IPS-20b (cell line): ENCODE measurements around the gene SMAD7.

Experiments used
- H3K27ac ChIP-seq: one replicate; pipeline ENCODE4 v1.5.1; 2013; ENCODE audit warnings: low read length
- H3K27me3 ChIP-seq: 2 replicates; pipeline ENCODE4 v1.6.1; 2013; ENCODE audit warnings: mild to moderate bottlenecking, low read length, inconsistent platforms; ENCODE audit not compliant: insufficient read depth
- H3K36me3 ChIP-seq: 2 replicates; pipeline ENCODE4 v1.6.1; 2013; ENCODE audit warnings: low read depth, mild to moderate bottlenecking, inconsistent platforms, low read length, moderate library complexity; ENCODE audit not compliant: insufficient read depth
- H3K4me1 ChIP-seq: 2 replicates; pipeline ENCODE4 v1.6.1; 2013; ENCODE audit warnings: mild to moderate bottlenecking, control low read depth, inconsistent platforms, low read length, moderate library complexity; ENCODE audit not compliant: insufficient read depth
- H3K4me3 ChIP-seq: 2 replicates; pipeline ENCODE4 v1.5.1; 2013; ENCODE audit warnings: mild to moderate bottlenecking, low read length, inconsistent platforms
- H3K9ac ChIP-seq: 2 replicates; pipeline ENCODE4 v1.6.1; 2013; ENCODE audit warnings: low read depth, mild to moderate bottlenecking, inconsistent platforms, low read length, moderate library complexity
- H3K9me3 ChIP-seq: 2 replicates; pipeline ENCODE4 v1.6.1; 2013; ENCODE audit warnings: mild to moderate bottlenecking, low read depth, low read length, inconsistent platforms; ENCODE audit not compliant: insufficient read depth

Gene SMAD7

GRCh38 chr18:48947092-48947491 is 3.7 kb downstream of the SMAD7 start:
- Histone ChIP-seq H3K36me3 (peaks cover 49% of the 10 kb centered on the region), H3K4me3 (peak overlapping the region; percentile 86), H3K27ac (no peak overlapping the region), H3K9ac (no peak overlapping the region), H3K4me1 (peaks cover 37% of the 10 kb centered on the region), H3K9me3 (no peaks in the 10 kb centered on the region), H3K27me3 (peaks cover 43% of the 10 kb centered on the region; the same call in 1 of the 2 replicates)

DNA sequence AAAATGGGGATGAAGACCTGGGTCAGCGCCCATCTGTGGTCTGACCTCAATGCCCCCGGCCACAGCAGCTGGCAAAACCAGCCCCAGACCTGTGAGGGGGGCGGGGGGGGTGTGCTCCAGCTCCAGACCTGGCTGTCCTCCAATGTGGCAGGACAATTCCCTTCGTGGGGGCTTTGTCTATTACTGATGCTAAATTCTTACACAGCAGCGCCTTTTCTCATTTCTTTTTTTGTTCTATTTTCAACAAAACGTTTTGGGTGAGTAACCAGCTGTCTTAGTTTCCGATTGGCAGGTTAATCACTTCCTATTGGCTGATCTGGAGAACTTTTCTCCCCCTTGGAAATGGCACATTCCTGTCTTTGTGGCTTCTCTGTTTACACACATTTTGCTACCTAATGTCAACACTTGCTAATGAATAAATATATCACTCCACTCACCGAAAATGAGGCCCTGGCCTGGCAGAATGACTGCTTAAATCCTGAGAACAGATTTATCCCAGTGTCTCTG is 4.4 kb downstream of the SMAD7 start:
- Histone ChIP-seq H3K27me3 (peaks cover 43% of the 10 kb centered on the region; the same call in 1 of the 2 replicates), H3K4me1 (peaks cover 43% of the 10 kb centered on the region), H3K4me3 (peak overlapping the region; percentile 25), H3K36me3 (peaks cover 56% of the 10 kb centered on the region), H3K9me3 (no peaks in the 10 kb centered on the region), H3K9ac (no peak overlapping the region), H3K27ac (no peak overlapping the region)

DNA sequence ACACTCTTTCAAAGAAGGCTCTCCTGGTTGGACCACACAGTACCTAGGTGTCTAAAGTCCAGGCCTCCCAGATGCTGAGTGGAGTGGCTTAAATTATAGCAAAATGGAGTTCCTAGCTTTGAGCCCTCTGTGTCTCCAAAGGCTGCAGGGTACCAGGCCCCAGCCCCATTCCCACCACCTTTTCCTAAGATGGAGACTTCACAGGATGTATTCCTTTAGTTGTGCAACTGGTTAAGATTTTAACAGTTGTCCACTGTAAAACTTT is 4.9 kb downstream of the SMAD7 start:
- H3K4me3 ChIP-seq, result 0 out of 2 replicates have a peak overlapping the region, but pooled peaks have one; percentile 25
- H3K9ac ChIP-seq, result no peak overlapping the region

DNA sequence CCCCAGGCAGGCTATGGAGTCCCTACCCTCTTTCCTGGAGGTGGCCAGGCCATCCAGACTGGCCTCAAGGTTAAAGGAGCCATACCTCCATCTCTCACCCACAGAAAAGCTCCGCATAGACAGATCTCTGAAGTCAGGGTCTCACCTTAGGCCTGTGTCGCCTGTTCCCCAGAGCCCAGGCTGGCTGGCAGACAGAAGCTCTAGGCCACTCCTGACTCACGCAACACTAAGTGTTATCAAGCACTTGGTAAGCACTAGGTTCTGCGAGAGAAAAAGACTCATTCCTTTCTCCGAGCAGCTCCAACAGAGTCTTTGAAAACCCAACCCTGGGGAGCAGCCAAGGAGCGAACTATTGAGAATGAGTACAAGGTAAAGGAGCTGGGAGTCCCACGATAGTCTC is 6.1 kb downstream of the SMAD7 start:
- Histone ChIP-seq H3K9me3 (no peaks in the 10 kb centered on the region), H3K4me1 (peaks cover 57% of the 10 kb centered on the region), H3K4me3 (no peak overlapping the region), H3K36me3 (peaks cover 64% of the 10 kb centered on the region), H3K27ac (no peak overlapping the region), H3K27me3 (peaks cover 29% of the 10 kb centered on the region; the same call in 1 of the 2 replicates), H3K9ac (no peak overlapping the region)

More for the DNA sequence above, 4.9 kb downstream of the SMAD7 start:
- Histone ChIP-seq H3K27ac (no peak overlapping the region), H3K4me1 (peaks cover 48% of the 10 kb centered on the region), H3K27me3 (peaks cover 39% of the 10 kb centered on the region; the same call in 1 of the 2 replicates), H3K36me3 (peaks cover 61% of the 10 kb centered on the region), H3K9me3 (no peaks in the 10 kb centered on the region)

DNA sequence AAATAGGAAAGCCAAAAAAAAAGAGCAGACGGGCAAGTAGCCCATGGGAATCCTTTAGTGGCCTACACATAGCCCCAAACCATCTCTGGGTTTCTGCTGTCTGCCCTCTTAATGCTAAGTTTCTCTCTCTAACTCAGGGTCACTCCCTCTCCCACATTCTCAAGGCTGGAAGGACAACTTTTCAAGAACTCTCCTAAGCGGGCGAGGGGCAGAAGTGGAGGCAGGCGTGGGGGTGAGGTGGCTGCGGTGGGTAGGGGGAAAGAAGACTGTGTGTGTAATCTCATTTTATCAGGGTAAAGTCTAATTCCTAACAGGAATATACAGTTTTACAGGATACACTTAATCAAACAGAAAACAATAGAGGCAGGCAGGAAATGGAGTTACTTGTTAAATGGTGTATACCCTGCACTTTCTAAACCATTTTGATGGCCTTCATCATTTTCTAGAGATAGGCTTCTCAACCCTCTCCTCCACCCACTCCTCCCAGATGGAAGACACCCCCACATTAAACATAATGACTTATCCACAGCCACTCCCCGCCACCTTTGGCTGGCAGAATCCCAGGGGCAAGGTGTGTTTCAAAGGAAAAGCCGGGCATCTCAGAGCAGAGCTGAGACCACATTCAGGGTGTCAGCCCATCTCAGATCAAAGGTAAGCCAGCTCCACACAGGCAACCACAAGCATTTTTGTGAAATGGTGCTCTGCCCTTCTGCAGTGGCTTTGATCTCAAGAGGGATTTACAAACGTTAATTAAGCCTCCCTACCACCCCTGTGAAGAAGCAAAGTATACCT is 6.8 kb downstream of the SMAD7 start:
- Histone ChIP-seq H3K4me1 (peaks cover 59% of the 10 kb centered on the region), H3K9ac (no peak overlapping the region), H3K4me3 (no peak overlapping the region), H3K27ac (no peak overlapping the region), H3K27me3 (peaks cover 22% of the 10 kb centered on the region; the same call in 1 of the 2 replicates), H3K36me3 (peaks cover 64% of the 10 kb centered on the region), H3K9me3 (no peaks in the 10 kb centered on the region)

GRCh38 chr18:48943333-48943732 is 7.4 kb downstream of the SMAD7 start:
- Histone ChIP-seq H3K4me3 (no peak overlapping the region), H3K9me3 (no peaks in the 10 kb centered on the region), H3K27me3 (peaks cover 16% of the 10 kb centered on the region; the same call in 1 of the 2 replicates), H3K4me1 (peaks cover 62% of the 10 kb centered on the region), H3K36me3 (peaks cover 65% of the 10 kb centered on the region), H3K9ac (no peak overlapping the region), H3K27ac (no peak overlapping the region)

- Histone ChIP-seq H3K9me3 (no peaks in the 10 kb centered on the region), H3K9ac (no peak overlapping the region), H3K27me3 (peaks cover 10% of the 10 kb centered on the region; the same call in 1 of the 2 replicates), H3K4me3 (no peak overlapping the region), H3K36me3 (peaks cover 69% of the 10 kb centered on the region), H3K4me1 (peaks cover 67% of the 10 kb centered on the region), H3K27ac (no peak overlapping the region)
These were observed 8.1 kb downstream of the SMAD7 start for GRCh38 chr18:48942554-48943261.

- no peak overlapping the region for H3K27ac ChIP-seq
- no peaks in the 10 kb centered on the region for H3K9me3 ChIP-seq
- H3K27me3 ChIP-seq, result peaks cover 3% of the 10 kb centered on the region; the same call in 1 of the 2 replicates
- H3K9ac ChIP-seq, result no peak overlapping the region
- no peak overlapping the region for H3K4me3 ChIP-seq
- H3K36me3 ChIP-seq, result peaks cover 64% of the 10 kb centered on the region
- peaks cover 65% of the 10 kb centered on the region for H3K4me1 ChIP-seq
These were observed 8.7 kb downstream of the SMAD7 start for GRCh38 chr18:48942086-48942485.

GRCh38 chr18:48941672-48942071 is 9.1 kb downstream of the SMAD7 start:
- no peaks in the 10 kb centered on the region for H3K9me3 ChIP-seq
- no peak overlapping the region for H3K27ac ChIP-seq
- H3K36me3 ChIP-seq, result peaks cover 60% of the 10 kb centered on the region
- H3K9ac ChIP-seq, result no peak overlapping the region
- no peak overlapping the region for H3K4me3 ChIP-seq
- H3K4me1 ChIP-seq, result peaks cover 61% of the 10 kb centered on the region
- no peaks in the 10 kb centered on the region; the same call in 1 of the 2 replicates for H3K27me3 ChIP-seq

- no peak overlapping the region for H3K4me3 ChIP-seq
- no peak overlapping the region for H3K27ac ChIP-seq
- H3K9ac ChIP-seq, result no peak overlapping the region
- no peaks in the 10 kb centered on the region for H3K9me3 ChIP-seq
- peaks cover 58% of the 10 kb centered on the region for H3K4me1 ChIP-seq
- H3K36me3 ChIP-seq, result peaks cover 57% of the 10 kb centered on the region
- no peaks in the 10 kb centered on the region for H3K27me3 ChIP-seq
These were observed 9.7 kb downstream of the SMAD7 start for GRCh38 chr18:48940854-48941611.
